ENCODE results near the gene CENPX.
"Not testable (repeated sequence)": the region's sequence is repeated elsewhere in the genome, so short reads cannot be mapped to it uniquely, and the experiment has no call there.

Gene CENPX

DNA sequence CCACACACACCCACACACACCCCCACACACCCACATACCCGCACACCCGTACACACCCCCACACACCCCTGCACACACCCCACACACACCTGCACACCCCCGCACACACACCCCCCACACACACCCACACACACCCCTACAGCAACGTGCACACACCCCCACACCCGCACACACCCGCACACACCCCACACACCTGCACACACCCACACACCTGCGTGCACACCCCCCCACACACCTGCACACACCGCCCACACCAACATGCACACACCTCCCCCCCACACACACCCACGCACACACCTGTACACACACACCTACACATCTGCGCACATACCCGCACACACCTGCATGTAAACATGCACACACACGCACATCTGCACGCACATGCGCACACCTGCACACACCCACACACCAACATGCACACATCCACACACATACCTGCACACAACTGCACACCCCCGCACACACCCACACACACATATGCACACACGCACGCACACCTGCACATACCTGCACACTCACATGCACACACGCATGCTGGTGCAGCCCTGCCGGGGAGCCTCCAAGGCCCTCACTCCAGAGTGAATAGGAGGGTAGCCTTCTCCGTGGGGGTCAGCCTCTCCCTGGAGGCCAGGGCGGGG lies 37.8 kb downstream of the CENPX start:
- in situ Hi-C loops (cut with MboI; ENCODE audit: low sequenced_read_pairs) = no loop called here

- in situ Hi-C loops (cut with MboI; ENCODE audit: low sequenced_read_pairs) = no loop called here
These were observed 38.9 kb downstream of the CENPX start for GRCh38 chr17:81983639-81984373.

DNA sequence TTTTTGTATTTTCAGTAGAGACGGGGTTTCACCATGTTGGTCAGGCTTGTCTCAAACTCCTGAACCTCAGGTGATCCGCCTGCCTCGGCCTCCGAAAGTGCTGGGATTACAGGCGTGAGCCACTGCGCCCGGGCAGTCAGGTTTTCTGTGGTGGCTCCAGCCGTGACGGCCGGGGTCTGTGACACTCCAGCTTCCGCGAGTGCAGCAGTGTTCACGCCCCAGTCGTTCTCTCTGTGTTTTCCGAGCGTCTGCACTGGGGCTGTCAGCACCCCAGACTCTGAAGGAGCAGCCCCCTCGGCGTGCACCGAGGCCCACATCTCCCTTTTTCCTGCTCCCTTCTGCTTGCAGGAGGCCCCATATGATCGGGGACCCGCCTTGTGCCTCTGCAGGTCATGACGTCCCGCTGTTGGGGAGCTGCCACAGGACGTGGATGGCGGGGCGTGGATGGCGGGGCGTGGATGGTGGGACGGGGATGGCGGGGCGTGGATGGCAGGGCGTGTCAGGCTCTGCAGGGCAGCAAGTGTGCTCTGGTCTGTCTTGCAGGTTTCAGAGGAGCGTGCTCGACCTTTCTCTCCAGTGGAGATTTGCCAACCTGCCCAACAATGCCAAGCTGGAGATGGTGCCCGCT lies 39.6 kb downstream of the CENPX start:
- in situ Hi-C loops (cut with MboI; ENCODE audit: low sequenced_read_pairs) = no loop called here

GRCh38 chr17:81981511-81981910 lies 41.2 kb downstream of the CENPX start:
- in situ Hi-C loops (cut with MboI; ENCODE audit: low sequenced_read_pairs) = not testable (repeated sequence)

DNA sequence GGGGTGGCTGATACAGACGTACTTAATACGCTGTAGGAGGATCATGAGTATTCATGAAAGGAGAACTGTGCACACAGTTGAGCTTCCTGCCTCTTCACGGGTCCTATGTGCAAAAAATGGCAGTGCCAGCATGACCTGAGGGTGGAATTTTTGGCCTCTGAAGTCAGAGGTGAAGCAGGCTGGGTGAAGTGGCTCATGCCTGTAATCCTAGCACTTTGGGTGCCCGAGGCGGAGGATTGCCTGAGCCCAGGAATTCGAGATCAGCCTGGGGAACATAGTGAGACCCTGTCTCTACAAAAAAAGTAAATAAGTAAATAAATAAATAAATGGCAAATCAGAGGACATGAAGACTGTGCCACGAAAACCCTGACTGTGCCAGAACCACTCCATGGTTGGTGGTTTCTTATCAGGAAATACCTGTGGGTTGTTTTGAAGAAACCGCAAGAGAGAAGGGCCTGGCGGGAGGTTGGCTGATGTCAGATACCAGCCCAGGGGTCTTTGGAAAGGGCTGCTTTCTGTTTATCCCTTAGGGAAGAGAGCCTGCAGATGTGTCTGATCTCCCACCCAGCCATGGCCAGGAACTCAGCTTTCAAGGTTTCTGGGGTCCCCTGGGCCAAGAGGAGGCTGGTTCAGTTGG lies 41.9 kb downstream of the CENPX start:
- in situ Hi-C loops (cut with MboI; ENCODE audit: low sequenced_read_pairs) = no loop called here

DNA sequence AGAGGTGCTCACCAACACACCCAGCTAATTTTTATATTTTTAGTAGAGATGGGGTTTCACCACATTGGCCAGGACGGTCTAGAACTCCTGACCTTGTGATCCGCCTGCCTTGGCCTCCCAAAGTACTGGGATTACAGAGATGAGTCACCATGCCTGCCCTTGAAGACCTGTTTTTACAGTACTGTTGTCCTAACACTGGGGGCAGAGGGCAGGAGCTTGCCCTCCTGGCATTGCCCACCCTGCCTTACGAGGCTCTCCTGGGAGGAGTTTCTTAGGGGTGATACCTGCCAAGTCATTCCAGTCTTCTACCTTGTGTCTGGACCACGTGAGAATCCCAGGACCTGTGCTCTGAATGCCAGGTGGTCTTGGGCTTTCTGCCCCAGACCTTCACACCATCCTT lies 42.6 kb downstream of the CENPX start:
- in situ Hi-C loops (cut with MboI; ENCODE audit: low sequenced_read_pairs) = no loop called here

DNA sequence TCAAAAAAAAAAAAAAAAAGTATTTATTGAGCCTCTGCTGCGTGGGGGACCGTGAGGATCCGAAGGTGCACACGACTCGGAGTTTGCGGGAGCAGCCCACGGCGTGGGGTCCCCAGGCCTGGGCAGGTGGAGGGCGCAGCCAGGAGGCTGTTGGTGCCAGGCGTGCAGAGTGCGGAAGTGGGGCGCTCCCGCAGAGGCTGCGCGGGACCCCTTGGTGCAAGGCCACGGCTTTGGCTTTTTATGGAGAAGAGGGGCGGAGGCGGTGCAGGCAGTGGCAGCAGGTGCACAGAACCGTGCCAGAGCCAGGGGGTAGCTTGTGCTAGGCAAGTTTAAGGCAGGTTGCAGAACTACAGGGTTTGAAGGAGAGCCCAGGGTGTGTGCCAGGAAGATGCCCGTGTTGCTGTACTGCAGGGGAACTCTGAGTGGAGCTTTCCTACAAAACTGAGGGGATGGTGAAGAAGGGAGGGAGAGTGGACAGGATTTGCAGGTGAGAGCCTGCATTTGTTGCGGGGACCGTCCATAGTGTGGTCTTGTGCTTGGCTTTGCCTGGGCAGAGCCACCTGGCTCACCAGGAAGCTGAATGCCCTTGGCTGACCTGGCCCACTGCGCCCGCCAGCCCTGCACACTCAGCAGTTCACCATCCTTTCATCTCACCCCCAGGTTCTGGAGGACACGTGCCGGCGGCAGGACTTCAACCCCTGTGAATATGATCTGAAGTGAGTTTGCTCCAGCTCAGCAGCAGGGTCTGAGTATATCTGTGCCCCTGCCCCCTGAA lies 44.0 kb downstream of the CENPX start:
- in situ Hi-C loops (cut with MboI; ENCODE audit: low sequenced_read_pairs) = no loop called here

DNA sequence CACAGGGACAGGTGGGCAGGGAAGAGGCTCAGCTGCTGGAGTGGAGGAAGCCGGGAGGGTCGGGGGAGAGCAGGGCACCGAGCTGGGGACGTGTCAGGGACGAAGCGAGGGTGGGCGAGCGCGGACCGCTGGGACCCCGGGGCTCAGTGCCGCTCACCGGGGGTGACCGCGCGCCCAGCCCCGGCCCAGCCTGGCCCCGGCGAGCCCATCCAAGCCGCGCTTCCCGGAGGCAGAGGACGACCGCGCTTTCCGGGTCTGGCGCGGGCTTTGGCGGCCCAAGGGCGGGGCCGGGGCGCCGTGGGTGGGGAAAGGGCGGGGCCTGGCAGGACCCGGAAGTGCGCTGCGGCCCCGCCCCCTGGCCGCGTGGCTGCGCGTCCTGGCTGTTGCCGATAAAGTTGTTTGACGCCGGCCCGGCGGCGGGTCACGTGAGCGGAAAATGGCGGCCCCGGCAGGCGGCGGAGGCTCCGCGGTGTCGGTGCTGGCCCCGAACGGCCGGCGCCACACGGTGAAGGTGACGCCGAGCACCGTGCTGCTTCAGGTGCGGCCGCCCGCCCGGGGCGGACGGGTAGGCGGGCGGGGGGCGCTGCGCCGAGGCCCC lies 45.4 kb downstream of the CENPX start, which contains the start of gene ASPSCR1:
ASPSCR1 (plus strand) TSS at position 419 of the 598 bp plus-strand sequence; CDS start at position 437, 18 bp downstream.
- in situ Hi-C loops (cut with MboI; ENCODE audit: low sequenced_read_pairs) = no loop called here

DNA sequence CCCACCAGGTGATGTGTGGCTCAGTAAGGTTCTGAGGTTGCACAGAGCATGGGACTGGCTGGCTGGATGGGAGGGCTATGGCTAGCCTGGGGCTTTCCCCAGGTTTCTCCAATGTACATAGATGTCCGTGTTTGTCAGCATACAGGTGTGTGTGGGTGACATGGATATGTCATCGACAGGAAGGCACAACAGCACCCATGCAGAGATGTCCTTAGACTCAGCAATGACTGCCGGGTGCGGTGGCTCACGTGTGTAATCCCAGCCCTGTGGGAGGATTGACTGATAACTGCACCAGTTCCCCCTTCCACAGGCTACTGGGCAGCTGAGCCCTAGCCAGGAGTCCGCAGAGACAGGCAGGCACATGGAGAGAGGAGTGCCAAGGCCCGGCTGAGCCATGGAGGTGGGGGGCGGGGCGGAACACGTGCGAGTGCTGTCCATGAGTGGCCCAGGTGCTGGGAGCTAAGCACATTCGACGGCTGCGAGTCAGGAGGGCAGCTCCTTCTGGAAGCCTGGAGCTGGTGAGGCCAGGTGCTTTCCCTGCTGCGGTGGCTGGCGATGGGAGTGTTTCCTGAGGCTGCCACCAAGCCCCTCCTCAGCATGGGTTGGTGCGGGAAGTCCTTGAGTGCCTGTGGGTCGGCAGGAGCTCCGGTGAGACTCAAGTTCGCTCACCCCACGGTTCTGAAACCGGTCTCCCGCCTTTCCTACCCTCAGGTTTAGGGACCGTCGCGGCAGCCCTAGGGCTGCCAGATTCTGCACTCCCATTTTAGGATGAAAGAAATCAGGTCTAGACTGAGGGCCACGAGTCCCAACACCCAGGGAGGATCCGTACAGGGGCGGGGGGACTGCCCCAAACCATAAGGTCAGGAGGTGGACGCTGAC lies 46.1 kb downstream of the CENPX start:
- in situ Hi-C loops (cut with MboI; ENCODE audit: low sequenced_read_pairs) = no loop called here

GRCh38 chr17:81973432-81973831 lies 49.2 kb downstream of the CENPX start:
- in situ Hi-C loops (cut with MboI; ENCODE audit: low sequenced_read_pairs) = no loop called here

GRCh38 chr17:81968850-81969812 lies 53.5 kb downstream of the CENPX start:
- in situ Hi-C loops (cut with MboI; ENCODE audit: low sequenced_read_pairs) = loop anchor here (10.0 kb wide), 1 partner anchor 176 kb away; no protein-coding TSS in a partner anchor

Measured in HL-60/S4 (cell line).